ENCODE results near the gene SLC38A10. TPM values are rescaled to one million over a fixed set of nuclear protein-coding genes. Genes with fewer than 3 reads are reported as not detected.

SLC38A10 gene
- total and polyA plus RNA-seq, 2 of the 13 experiments (the other 11 are each of a cell fraction or from before 2014, with no cell fraction given) = 23.4 to 55.8 TPM

DNA sequence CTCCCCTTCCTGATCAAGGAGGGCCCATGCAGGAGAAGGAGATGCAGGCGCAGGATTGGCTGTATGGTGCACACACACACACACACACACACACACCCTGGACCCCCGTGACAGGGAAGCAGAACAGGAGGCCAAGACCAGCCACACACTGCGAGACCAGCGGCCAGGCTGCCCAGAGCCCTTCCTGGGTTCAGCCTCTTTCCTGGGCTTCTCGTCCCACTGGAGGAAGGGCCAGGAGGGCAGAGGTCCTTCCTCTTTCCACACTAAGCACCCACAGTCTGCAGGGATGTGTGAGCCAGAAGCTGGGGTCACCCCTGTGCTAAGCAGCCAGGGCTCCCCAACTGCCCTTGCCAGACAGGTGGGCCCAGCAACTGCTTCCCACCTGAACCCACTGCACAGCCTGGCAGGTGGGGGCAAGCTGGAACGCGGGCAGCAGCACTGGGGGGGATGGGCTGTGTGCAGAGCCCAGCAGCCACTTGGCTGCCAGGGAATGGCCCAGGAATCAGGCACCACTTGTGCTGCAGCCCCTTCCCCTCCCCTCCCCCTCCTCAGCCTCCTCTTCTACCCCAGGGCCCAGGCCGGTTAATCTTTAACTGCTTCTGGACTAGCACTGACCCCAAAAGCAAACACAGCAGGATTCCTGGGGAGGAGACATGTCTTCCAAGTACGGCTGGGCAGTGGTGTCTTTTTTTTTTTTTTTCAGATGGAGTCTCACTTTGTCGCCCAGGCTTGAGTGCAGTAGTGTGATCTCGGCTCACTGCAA is 44.6 kb upstream of the SLC38A10 start (continued):
- TF ChIP-seq, protein P1, sequence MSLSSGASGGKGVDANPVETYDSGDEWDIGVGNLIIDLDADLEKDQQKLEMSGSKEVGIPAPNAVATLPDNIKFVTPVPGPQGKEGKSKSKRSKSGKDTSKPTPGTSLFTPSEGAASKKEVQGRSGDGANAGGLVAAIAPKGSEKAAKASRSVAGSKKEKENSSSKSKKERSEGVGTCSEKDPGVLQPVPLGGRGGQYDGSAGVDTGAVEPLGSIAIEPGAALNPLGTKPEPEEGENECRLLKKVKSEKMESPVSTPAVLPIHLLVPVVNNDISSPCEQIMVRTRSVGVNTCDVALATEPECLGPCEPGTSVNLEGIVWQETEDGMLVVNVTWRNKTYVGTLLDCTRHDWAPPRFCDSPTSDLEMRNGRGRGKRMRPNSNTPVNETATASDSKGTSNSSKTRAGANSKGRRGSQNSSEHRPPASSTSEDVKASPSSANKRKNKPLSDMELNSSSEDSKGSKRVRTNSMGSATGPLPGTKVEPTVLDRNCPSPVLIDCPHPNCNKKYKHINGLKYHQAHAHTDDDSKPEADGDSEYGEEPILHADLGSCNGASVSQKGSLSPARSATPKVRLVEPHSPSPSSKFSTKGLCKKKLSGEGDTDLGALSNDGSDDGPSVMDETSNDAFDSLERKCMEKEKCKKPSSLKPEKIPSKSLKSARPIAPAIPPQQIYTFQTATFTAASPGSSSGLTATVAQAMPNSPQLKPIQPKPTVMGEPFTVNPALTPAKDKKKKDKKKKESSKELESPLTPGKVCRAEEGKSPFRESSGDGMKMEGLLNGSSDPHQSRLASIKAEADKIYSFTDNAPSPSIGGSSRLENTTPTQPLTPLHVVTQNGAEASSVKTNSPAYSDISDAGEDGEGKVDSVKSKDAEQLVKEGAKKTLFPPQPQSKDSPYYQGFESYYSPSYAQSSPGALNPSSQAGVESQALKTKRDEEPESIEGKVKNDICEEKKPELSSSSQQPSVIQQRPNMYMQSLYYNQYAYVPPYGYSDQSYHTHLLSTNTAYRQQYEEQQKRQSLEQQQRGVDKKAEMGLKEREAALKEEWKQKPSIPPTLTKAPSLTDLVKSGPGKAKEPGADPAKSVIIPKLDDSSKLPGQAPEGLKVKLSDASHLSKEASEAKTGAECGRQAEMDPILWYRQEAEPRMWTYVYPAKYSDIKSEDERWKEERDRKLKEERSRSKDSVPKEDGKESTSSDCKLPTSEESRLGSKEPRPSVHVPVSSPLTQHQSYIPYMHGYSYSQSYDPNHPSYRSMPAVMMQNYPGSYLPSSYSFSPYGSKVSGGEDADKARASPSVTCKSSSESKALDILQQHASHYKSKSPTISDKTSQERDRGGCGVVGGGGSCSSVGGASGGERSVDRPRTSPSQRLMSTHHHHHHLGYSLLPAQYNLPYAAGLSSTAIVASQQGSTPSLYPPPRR (CRISPR knock-in tag; IDR thresholded peaks at IDR 0.05; ENCODE audit: borderline replicate concordance) = peak; percentile 70
- TF ChIP-seq ZNF747 (CRISPR knock-in tag; IDR thresholded peaks at IDR 0.05; ENCODE audit: borderline replicate concordance) (0 out of 2 replicates have a peak, but pooled peaks have one; percentile 25), RAD51 (IDR thresholded peaks at IDR 0.05; ENCODE audit: borderline replicate concordance) (no peak), ZNF792 (CRISPR knock-in tag; IDR thresholded peaks at IDR 0.05) (0 out of 2 replicates have a peak, but pooled peaks have one; percentile 16), SIN3B (IDR thresholded peaks at IDR 0.05; ENCODE audit: low read length) (no peak), THYN1 (CRISPR knock-in tag; IDR thresholded peaks at IDR 0.05; ENCODE audit: borderline replicate concordance, low read depth) (no peak), NFYC (CRISPR knock-in tag; IDR thresholded peaks at IDR 0.05) (no peak), SP4 (CRISPR knock-in tag; IDR thresholded peaks at IDR 0.05) (no peak), HOXA3 (CRISPR knock-in tag; IDR thresholded peaks at IDR 0.05) (peak; percentile 59; the same call in 1 of the 2 replicates), PCBP2 (optimal IDR thresholded peaks at IDR 0.05; ENCODE audit: low read depth, low read length, poor library complexity, severe bottlenecking) (no peak), ZNF891 (CRISPR knock-in tag; IDR thresholded peaks at IDR 0.05) (peak; percentile 61), MATR3 (CRISPR knock-in tag; IDR thresholded peaks at IDR 0.05) (no peak), KDM1A (CRISPR knock-in tag; IDR thresholded peaks at IDR 0.05) (no peak), RARG (CRISPR knock-in tag; IDR thresholded peaks at IDR 0.05; ENCODE audit: low read depth) (no peak), SP1 (IDR thresholded peaks at IDR 0.05) (no peak), SP1 (CRISPR knock-in tag; IDR thresholded peaks at IDR 0.05) (no peak; the same call in none of the 2 replicates), HMGA1 (CRISPR knock-in tag; conservative IDR thresholded peaks at IDR 0.05) (no peak), SIX4 (CRISPR knock-in tag; IDR thresholded peaks at IDR 0.05) (no peak), ZNF350 (CRISPR knock-in tag; IDR thresholded peaks at IDR 0.05; ENCODE audit: borderline replicate concordance, low read depth) (peak; percentile 36), RAD21 (CRISPR knock-in tag; IDR thresholded peaks at IDR 0.05) (0 out of 2 replicates have a peak, but pooled peaks have one; percentile 28), HDAC1 (CRISPR knock-in tag; IDR thresholded peaks at IDR 0.05) (peak; percentile 72)
- TF ChIP-seq, protein P2, sequence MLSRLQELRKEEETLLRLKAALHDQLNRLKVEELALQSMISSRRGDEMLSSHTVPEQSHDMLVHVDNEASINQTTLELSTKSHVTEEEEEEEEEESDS (CRISPR knock-in tag; IDR thresholded peaks at IDR 0.05; ENCODE audit: borderline replicate concordance) = no peak
- TF ChIP-seq, protein P3, sequence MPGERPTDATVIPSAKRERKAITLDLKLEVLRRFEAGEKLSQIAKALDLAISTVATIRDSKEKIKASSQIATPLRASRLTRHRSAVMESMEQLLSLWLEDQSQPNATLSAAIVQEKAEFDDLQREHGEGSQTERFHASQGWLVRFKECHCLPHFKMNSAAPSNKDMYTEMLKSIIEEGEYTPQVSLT (CRISPR knock-in tag; IDR thresholded peaks at IDR 0.05; ENCODE audit: borderline replicate concordance, low read depth) = no peak

All from HepG2 (cell line).